ENCODE results near the gene DNAAF3.
"Not testable (repeated sequence)": the region's sequence is repeated elsewhere in the genome, so short reads cannot be mapped to it uniquely, and the experiment has no call there.

Gene DNAAF3

GRCh38 chr19:55175117-55175867 lies 8.9 kb upstream of the DNAAF3 start:
- no peak overlapping the region for H3K4me3 ChIP-seq (ENCODE audit: low read length)
- no peak for DNase-seq (ENCODE audit: low read depth)

GRCh38 chr19:55174425-55175116 lies 8.2 kb upstream of the DNAAF3 start:
- DNase-seq (ENCODE audit: low read depth), result no peak
- no peak for TF ChIP-seq CTCF (conservative IDR thresholded peaks at IDR 0.05; ENCODE audit: low read depth, low read length)
- H3K4me3 ChIP-seq (ENCODE audit: low read length), result no peak overlapping the region

More at GRCh38 chr19:55175117-55175867, 8.9 kb upstream of the DNAAF3 start:
- TF ChIP-seq CTCF (conservative IDR thresholded peaks at IDR 0.05; ENCODE audit: low read depth, low read length), result no peak

- DNase-seq (ENCODE audit: low read depth), result no peak
- H3K4me3 ChIP-seq (ENCODE audit: low read length), result peak overlapping the region; percentile 55
- no peak for TF ChIP-seq CTCF (conservative IDR thresholded peaks at IDR 0.05; ENCODE audit: low read depth, low read length)
These were observed 7.4 kb upstream of the DNAAF3 start for GRCh38 chr19:55173714-55174409.

GRCh38 chr19:55173186-55173713 lies 6.8 kb upstream of the DNAAF3 start:
- H3K4me3 ChIP-seq (ENCODE audit: low read length), result peak overlapping the region; percentile 55
- DNase-seq (ENCODE audit: low read depth), result no peak
- no peak for TF ChIP-seq CTCF (conservative IDR thresholded peaks at IDR 0.05; ENCODE audit: low read depth, low read length)

- H3K4me3 ChIP-seq (ENCODE audit: low read length), result peak overlapping the region; percentile 14
- DNase-seq (ENCODE audit: low read depth), result no peak
- TF ChIP-seq CTCF (conservative IDR thresholded peaks at IDR 0.05; ENCODE audit: low read depth, low read length), result no peak
These were observed 6.3 kb upstream of the DNAAF3 start for GRCh38 chr19:55172741-55173140.

- H3K4me3 ChIP-seq (ENCODE audit: low read length); DNase-seq (ENCODE audit: low read depth): not testable (repeated sequence)
These were observed 5.9 kb upstream of the DNAAF3 start for GRCh38 chr19:55172318-55172717.

GRCh38 chr19:55171440-55171839 lies 5.0 kb upstream of the DNAAF3 start:
- no peak for DNase-seq (ENCODE audit: low read depth)
- TF ChIP-seq CTCF (conservative IDR thresholded peaks at IDR 0.05; ENCODE audit: low read depth, low read length), result no peak

More at GRCh38 chr19:55171440-55171839, 5.0 kb upstream of the DNAAF3 start:
- no peak overlapping the region for H3K4me3 ChIP-seq (ENCODE audit: low read length)

All from retinal pigment epithelial cell (primary cell).